Activated naive CD4-positive, alpha-beta T cell treated with anti-CD3 and anti-CD28 coated beads, Interleukin-2, amount 50 U/mL, for 72 hours (primary cell): ENCODE results near the gene RTN4IP1. TPM values are rescaled to one million over a fixed set of nuclear protein-coding genes. Genes with fewer than 3 reads are reported as not detected.
A peak's percentile ranks its signal among the peaks of the same experiment; 100 is the strongest.
"Not testable (repeated sequence)": the region's sequence is repeated elsewhere in the genome, so short reads cannot be mapped to it uniquely, and the experiment has no call there.

ENCODE experiments used
- ATAC-seq, 2 donors: fragments of 150-1000 bp; cut with Tn5 transposase; 2 replicates each; pipeline ENCODE4 v1.10.0; 2021; ENCODE audit warnings: mild to moderate bottlenecking in 2 of 2, moderate library complexity in 2 of 2
- DNase-seq, 2 donors: peaks; one replicate each; pipeline ENCODE4 v3.0.0; 2021 to 2022; ENCODE audit warnings: low spot score in 2 of 2
- H3K27ac Mint-ChIP-seq, 2 donors: one replicate each; pipeline ENCODE4 v1.8.0; 2022; ENCODE audit warnings: mild to moderate bottlenecking in 2 of 2, mixed read lengths in 2 of 2
- H3K36me3 Mint-ChIP-seq, 2 donors: one replicate each; pipeline ENCODE4 v1.8.0; 2022; ENCODE audit warnings: mixed read lengths in 2 of 2
- H3K9me3 Mint-ChIP-seq, 2 donors: one replicate each; pipeline ENCODE4 v1.8.0; 2022; ENCODE audit warnings: mixed read lengths in 2 of 2
- total RNA-seq, 2 donors: library from RNA; stranded (reverse); gene quantifications; one replicate each; pipeline ENCODE4 v1.2.3, GENCODE V29; 2022

RTN4IP1 gene
- total RNA-seq, 2 donors from 2014 or later: 6.6 to 8.0 TPM

DNA sequence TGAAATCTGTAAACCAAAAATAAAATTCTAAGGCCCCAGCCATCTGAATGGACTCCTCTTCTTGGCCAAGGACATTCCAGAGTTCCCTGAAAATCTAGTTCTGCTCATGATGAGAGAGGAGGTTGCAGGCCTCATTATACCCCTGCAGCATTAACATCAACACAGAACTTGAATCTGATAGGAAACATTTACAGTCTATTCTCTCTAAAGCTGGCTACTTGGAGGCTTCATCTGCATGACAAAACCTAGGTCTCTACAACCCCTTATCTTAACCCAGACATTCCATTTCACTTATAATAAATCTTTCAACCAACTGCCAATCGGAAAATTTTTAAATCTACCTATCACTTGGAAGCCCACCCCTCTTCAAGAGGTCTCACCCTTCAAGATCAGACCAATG is 15.7 kb downstream of the RTN4IP1 start:
- no peaks in the 10 kb centered on the region for H3K9me3 Mint-ChIP-seq
- DNase-seq (no peak), ATAC-seq (no peak)
- peak overlapping the region in 1 of 2 donors; percentile 74 for H3K27ac Mint-ChIP-seq
- H3K36me3 Mint-ChIP-seq: peaks cover 0 to 17% of the 10 kb centered on the region in 2 donors

- peak; percentile 55 to 80 for ATAC-seq
- H3K9me3 Mint-ChIP-seq: no peaks in the 10 kb centered on the region
- DNase-seq: no peak
- H3K27ac Mint-ChIP-seq: peak overlapping the region; percentile 73 to 74
- H3K36me3 Mint-ChIP-seq: peaks cover 0 to 17% of the 10 kb centered on the region in 2 donors
Observed at GRCh38 chr6:106612671-106613416, 16.5 kb downstream of the RTN4IP1 start.

- ATAC-seq (no peak), DNase-seq (no peak)
- H3K36me3 Mint-ChIP-seq: peaks cover 0 to 17% of the 10 kb centered on the region in 2 donors
- H3K9me3 Mint-ChIP-seq: no peaks in the 10 kb centered on the region
- H3K27ac Mint-ChIP-seq: no peak overlapping the region
Observed at GRCh38 chr6:106611030-106611429, 18.3 kb downstream of the RTN4IP1 start.

GRCh38 chr6:106609699-106610098 is 19.6 kb downstream of the RTN4IP1 start:
- ATAC-seq (no peak), DNase-seq (no peak)
- H3K9me3 Mint-ChIP-seq: no peaks in the 10 kb centered on the region
- H3K27ac Mint-ChIP-seq: no peak overlapping the region
- peaks cover 0 to 17% of the 10 kb centered on the region in 2 donors for H3K36me3 Mint-ChIP-seq

- DNase-seq (peak in 1 of 2 donors; percentile 42), ATAC-seq (peak; percentile 51 to 71)
- H3K9me3 Mint-ChIP-seq: no peaks in the 10 kb centered on the region
Observed at GRCh38 chr6:106608080-106608668, 21.1 kb downstream of the RTN4IP1 start.

DNA sequence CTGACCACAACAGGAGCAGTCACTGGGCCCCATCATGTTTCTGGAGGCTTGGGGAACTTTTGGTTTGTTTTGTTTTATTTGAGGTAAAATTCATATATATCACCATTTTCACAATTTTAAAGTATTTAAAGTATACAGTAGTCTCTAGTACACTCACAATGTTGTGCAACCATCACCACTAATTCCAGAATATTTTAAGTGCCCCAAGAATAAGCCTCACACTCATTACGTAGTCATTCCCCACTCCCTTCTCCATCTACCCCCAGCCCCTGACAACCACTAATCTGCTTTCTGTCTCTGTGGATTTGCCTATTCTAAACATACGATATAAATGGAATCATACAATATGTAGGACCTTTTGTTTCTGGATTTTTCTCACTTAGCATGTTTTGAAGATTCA is 29.0 kb downstream of the RTN4IP1 start:
- H3K27ac Mint-ChIP-seq: peak overlapping the region in 1 of 2 donors; percentile 60
- ATAC-seq: no peak
- H3K9me3 Mint-ChIP-seq: no peaks in the 10 kb centered on the region
- H3K36me3 Mint-ChIP-seq: peaks cover 4 to 5% of the 10 kb centered on the region in 2 donors
- DNase-seq: no peak

More at GRCh38 chr6:106608080-106608668, 21.1 kb downstream of the RTN4IP1 start:
- Mint-ChIP-seq H3K27ac (no peak overlapping the region), H3K36me3 (peaks cover 0 to 8% of the 10 kb centered on the region in 2 donors)

DNA sequence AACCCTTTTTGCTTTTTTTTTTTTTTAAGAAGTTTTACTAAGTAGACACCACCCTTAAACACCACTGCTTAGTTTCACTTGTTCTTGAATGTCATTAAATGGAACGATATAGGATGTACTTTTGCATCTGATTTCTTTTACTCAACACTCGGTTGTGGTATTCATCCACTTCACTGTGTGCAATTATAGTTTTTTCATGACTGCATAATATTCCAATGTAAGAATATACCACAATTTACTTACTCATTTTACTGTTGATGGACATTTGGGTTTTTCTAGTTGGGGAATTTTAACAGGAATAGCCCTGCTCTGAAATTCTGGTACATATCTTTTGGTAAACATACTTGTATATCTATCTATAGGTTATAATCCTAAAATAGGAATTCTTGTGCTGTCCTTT is 29.9 kb downstream of the RTN4IP1 start:
- ATAC-seq: no peak
- no peak overlapping the region for H3K27ac Mint-ChIP-seq
- H3K9me3 Mint-ChIP-seq: no peaks in the 10 kb centered on the region
- DNase-seq: no peak
- H3K36me3 Mint-ChIP-seq: peaks cover 4 to 5% of the 10 kb centered on the region in 2 donors

DNA sequence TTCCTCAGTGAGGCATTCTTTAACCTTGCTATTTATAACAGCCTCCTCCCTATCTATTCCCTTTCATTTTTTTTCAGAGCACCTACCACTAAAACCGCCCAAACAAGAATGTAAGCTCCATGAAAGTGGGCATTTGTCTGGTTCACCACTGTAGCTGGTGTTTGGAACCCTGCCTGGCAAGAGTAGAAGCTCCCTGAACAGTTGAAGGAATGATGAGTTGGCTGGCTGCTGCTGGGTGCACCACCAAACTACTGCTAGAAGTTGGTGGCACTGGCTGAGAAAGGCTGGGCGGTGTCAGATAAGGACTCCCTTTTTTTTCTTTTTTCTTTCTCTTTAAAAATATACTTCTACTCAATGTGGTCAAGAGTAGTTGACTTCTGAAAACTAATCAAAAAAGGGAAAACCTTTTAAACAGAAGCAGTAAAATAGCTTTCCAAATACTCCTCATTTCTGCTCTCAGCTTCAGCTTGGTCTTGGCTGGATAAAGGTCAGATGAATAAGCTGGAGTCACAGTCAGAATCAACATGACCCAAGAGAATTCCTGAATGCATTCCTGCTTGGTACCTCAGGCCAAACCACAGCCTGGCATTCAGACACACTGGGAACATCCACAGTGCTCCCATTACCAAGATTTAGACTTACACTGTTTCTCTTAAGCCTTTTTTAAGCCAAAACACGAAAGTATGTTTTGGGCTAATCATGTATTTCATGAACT is 38.0 kb downstream of the RTN4IP1 start:
- ATAC-seq (no peak), DNase-seq (no peak)
- no peaks in the 10 kb centered on the region for H3K9me3 Mint-ChIP-seq
- H3K36me3 Mint-ChIP-seq: no peaks in the 10 kb centered on the region
- no peak overlapping the region for H3K27ac Mint-ChIP-seq

GRCh38 chr6:106588937-106589336 is 40.4 kb downstream of the RTN4IP1 start:
- H3K36me3 Mint-ChIP-seq, DNase-seq, ATAC-seq, H3K27ac Mint-ChIP-seq, H3K9me3 Mint-ChIP-seq: not testable (repeated sequence)

DNA sequence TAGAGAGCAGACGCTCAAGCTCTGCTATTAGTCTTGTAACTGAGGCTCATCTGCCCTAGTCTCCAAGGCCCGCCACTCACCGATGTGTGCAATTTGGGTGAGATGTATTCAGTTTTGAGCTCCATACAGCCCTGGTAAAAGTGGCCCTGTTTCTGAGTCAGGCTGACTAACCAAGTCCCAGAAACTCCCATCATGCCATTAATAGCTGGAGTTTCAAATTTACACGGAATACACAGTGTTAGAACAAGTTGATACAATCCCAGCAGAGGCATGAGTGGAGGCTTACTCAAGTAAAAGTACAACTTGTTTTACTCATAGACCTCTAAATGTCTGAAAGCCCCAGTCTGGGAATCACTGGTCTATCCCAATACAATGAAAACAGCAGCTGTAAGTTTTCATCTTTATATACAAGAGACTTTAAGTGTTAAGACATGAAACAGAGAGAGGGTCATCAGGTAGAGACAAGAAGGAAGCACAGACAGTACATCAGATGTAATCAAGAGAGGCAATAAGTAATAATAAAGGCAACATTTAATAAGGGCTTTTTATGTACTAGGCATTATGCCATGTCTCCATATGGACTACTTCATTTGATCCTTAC is 42.4 kb downstream of the RTN4IP1 start:
- Mint-ChIP-seq H3K36me3 (no peaks in the 10 kb centered on the region), H3K27ac (no peak overlapping the region), H3K9me3 (no peaks in the 10 kb centered on the region)
- no peak for DNase-seq
- ATAC-seq: no peak

GRCh38 chr6:106581468-106581867 is 47.8 kb downstream of the RTN4IP1 start:
- no peaks in the 10 kb centered on the region for H3K9me3 Mint-ChIP-seq
- H3K27ac Mint-ChIP-seq: no peak overlapping the region
- DNase-seq (no peak), ATAC-seq (no peak)
- H3K36me3 Mint-ChIP-seq: no peaks in the 10 kb centered on the region

DNA sequence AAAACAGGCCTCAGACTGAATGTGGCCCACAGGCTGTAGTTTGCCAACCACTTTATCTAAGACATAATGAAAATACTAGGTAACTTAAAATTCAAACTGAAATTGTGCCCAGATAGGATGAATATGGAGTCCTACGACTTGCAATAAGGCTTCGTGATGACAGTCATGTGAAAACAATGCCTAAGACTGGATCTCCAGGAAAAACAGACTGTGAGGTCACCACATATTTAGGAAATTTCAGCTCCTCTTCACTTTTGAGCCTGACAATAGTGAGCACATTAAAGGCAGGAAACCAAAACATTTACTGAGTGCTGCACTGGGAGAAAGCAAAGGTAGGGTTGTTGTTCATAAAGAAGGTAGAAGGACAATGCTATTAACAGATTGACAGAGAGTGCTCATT is 50.0 kb downstream of the RTN4IP1 start:
- Mint-ChIP-seq H3K36me3 (no peaks in the 10 kb centered on the region), H3K27ac (no peak overlapping the region), H3K9me3 (no peaks in the 10 kb centered on the region)
- no peak for DNase-seq
- ATAC-seq: no peak

- H3K27ac Mint-ChIP-seq: peak overlapping the region; percentile 30 to 69
- DNase-seq (no peak), ATAC-seq (peak in 1 of 2 donors; percentile 63)
- H3K36me3 Mint-ChIP-seq: no peaks in the 10 kb centered on the region
- no peaks in the 10 kb centered on the region for H3K9me3 Mint-ChIP-seq
Observed at GRCh38 chr6:106574741-106575458, 54.4 kb downstream of the RTN4IP1 start.

- no peak for ATAC-seq
- Mint-ChIP-seq H3K36me3 (no peaks in the 10 kb centered on the region), H3K9me3 (no peaks in the 10 kb centered on the region), H3K27ac (peak overlapping the region in 1 of 2 donors; percentile 54)
- no peak for DNase-seq
Observed at GRCh38 chr6:106572875-106573585, 56.3 kb downstream of the RTN4IP1 start.

- ATAC-seq (no peak), DNase-seq (no peak)
- H3K9me3 Mint-ChIP-seq: no peaks in the 10 kb centered on the region
- H3K27ac Mint-ChIP-seq: peak overlapping the region in 1 of 2 donors; percentile 54
- no peaks in the 10 kb centered on the region for H3K36me3 Mint-ChIP-seq
Observed at GRCh38 chr6:106572436-106572835, 56.9 kb downstream of the RTN4IP1 start.

DNA sequence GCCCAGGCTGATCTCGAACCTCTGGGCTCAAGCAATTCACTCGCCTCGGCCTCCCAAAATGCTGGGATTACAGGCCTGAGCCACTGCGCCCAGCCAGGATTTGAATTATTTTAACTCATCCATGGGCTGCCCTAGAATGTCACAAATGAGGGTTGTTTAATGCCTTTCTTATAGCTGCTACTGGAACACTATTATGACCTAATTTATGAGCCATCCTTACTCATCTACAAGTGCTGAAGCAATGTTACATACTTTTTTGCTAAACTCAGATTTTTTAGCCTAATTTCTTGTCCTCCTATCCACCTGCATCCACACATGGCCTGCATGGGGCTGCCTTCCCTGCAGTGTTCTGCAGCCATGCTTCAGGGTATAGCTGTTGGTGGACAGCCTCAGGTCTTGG is 59.9 kb downstream of the RTN4IP1 start:
- Mint-ChIP-seq H3K36me3 (no peaks in the 10 kb centered on the region), H3K9me3 (no peaks in the 10 kb centered on the region), H3K27ac (peak overlapping the region; percentile 1 to 72)
- ATAC-seq (no peak), DNase-seq (no peak)
